Lower leg skin (tissue), 4 donors: ENCODE data around the gene GART. TPM values are rescaled to one million over a fixed set of nuclear protein-coding genes. Genes with fewer than 3 reads are reported as not detected.

Experiments used
- DNase-seq, 2 donors: peaks; one replicate each; pipeline ENCODE4 v3.0.0-alpha.2; 2019; ENCODE audit warnings: low spot score in 2 of 2
- H3K4me3 ChIP-seq: fragments of 200-600 bp; sonication (generic); 2 replicates; pipeline ENCODE4 v1.5.1; 2017; ENCODE audit warnings: mild to moderate bottlenecking, low read depth; ENCODE audit not compliant: poor library complexity, severe bottlenecking
- POLR2A ChIP-seq, 2 donors: fragments of 450-650 bp; IDR thresholded peaks; one replicate each; pipeline ENCODE4 v1.6.1; 2016 to 2017; ENCODE audit warnings: antibody characterized with exemption in 2 of 2, mild to moderate bottlenecking in 1 of 2, moderate library complexity in 1 of 2
- WGBS, 2 donors: methylation state at CpG; one replicate each; pipeline ENCODE4 v1.1.5; 2018; 5-methylcytosine and 5-hydroxymethylcytosine counted together
- intact Hi-C: fragments of 100-400 bp; cut with DNase I; formaldehyde crosslinking; loops from one replicate; pipeline ENCODE4 v1.15.0; 2023; ENCODE audit warnings: low total_unique reads
- total RNA-seq, 4 donors: library from RNA; depleted of rRNA; stranded (reverse); fragments of >200 nt; gene quantifications; one replicate each; pipeline ENCODE4 v1.1.0, GENCODE V29; 2016
- TF ChIP-seq, protein P1 (sequence below), 3 donors: fragments of 450-650 bp; IDR thresholded peaks; one replicate each; pipeline ENCODE4 v1.5.1; 2016; ENCODE audit warnings: antibody characterized with exemption in 3 of 3, mild to moderate bottlenecking in 3 of 3, moderate library complexity in 2 of 3

GART gene
- total RNA-seq, 4 donors from 2014 or later, result 44.8 to 62.4 (median 57.3) TPM

DNA sequence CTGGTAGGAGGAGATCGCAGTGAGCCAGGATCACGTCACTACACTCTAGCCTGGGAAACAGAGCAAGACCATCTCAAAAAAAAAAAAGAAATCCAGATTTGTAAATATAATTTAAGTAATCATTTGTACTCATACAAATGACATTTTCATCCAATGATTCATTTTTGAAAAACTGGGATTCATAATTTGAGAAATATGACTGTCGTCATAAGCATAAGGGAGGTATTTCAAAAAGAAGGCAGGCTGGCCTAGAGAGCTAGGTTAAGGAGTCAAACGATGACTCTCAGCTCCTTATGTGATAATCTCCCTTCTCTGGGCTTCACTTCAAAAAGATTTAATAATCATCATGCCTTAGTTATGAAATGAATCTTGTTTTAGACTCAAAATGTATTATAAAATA, 2.3 kb downstream of the GART start:
- intact Hi-C loops, result no loop called here
- no peak for TF ChIP-seq POLR2A (IDR thresholded peaks at IDR 0.05)
- TF ChIP-seq, protein P1, sequence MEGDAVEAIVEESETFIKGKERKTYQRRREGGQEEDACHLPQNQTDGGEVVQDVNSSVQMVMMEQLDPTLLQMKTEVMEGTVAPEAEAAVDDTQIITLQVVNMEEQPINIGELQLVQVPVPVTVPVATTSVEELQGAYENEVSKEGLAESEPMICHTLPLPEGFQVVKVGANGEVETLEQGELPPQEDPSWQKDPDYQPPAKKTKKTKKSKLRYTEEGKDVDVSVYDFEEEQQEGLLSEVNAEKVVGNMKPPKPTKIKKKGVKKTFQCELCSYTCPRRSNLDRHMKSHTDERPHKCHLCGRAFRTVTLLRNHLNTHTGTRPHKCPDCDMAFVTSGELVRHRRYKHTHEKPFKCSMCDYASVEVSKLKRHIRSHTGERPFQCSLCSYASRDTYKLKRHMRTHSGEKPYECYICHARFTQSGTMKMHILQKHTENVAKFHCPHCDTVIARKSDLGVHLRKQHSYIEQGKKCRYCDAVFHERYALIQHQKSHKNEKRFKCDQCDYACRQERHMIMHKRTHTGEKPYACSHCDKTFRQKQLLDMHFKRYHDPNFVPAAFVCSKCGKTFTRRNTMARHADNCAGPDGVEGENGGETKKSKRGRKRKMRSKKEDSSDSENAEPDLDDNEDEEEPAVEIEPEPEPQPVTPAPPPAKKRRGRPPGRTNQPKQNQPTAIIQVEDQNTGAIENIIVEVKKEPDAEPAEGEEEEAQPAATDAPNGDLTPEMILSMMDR (IDR thresholded peaks at IDR 0.05), result no peak
- 88 to 89% methylated on average over 4 of the region's 4 CpGs for WGBS, 2 donors
- DNase-seq, result no peak
- H3K4me3 ChIP-seq, result no peak overlapping the region

DNA sequence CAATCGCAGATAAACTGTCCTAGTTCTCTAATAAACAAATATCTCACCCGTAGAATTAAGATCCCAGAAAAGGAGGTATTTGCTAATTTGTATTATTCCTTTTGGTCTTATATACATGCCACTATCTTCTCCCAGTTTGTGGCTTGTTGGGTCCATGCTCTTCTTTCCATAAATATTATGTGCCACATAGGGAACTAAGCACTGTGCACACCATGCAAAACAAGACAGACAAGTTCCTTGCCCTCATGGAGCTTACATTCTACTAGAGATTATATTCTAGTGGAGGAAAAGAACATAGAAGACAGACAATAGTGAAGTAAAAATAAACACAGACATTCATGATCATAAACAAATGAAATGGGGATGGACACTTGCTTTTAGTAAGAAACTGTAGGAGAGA, 4.7 kb downstream of the GART start:
- DNase-seq, result no peak
- TF ChIP-seq POLR2A (IDR thresholded peaks at IDR 0.05), result no peak
- TF ChIP-seq, protein P1 (IDR thresholded peaks at IDR 0.05), result no peak
- intact Hi-C loops, result no loop called here
- WGBS, 2 donors, result 95 to 96% methylated on average over 2 of the region's 2 CpGs
- H3K4me3 ChIP-seq, result no peak overlapping the region

DNA sequence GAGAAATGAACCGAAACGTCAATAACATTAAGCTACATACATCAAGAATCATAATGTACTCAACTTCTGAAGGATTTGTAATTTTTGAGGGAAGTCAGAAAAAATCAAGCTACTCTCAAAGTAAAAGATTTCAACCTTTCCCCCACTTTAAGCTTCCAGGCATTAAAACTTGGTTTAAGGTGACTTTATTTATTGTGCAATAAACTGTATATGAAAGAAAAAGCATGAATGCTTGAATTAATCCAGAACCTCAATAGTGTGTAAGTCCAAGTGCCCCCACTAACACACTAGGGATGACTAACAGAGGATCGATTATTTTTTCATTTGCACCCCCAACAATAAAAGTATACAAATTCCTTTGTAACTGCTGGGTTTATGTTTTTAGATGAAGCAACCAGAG, 10.9 kb downstream of the GART start:
- WGBS, 2 donors, result 88 to 89% methylated on average over 3 of the region's 3 CpGs
- TF ChIP-seq, protein P1 (IDR thresholded peaks at IDR 0.05), result no peak
- no peak for TF ChIP-seq POLR2A (IDR thresholded peaks at IDR 0.05)
- intact Hi-C loops, result no loop called here
- no peak for DNase-seq
- no peak overlapping the region for H3K4me3 ChIP-seq

DNA sequence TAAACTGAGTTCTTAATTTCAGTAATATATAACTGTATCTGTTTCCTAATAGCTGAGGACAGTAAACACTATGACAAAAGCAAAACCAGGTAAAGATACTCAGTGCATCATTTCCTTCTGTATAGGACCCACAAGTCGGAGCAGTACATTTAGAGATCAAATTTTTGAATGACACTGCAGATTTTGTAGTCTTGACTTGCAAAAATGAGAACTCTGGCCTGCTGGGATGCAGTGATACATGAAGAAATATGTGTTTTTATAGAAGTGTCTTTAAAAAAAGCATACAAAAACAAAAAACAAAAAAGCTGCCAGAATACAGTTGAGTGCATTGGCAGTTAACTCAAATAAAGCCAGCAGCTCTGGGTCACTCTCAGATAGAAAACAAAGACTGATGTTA, 19.0 kb downstream of the GART start:
- WGBS, 2 donors, result 77 to 82% methylated on average over 1 of the region's 1 CpG
- no peak for DNase-seq
- TF ChIP-seq, protein P1 (IDR thresholded peaks at IDR 0.05), result no peak
- no peak for TF ChIP-seq POLR2A (IDR thresholded peaks at IDR 0.05)
- H3K4me3 ChIP-seq, result no peak overlapping the region
- intact Hi-C loops, result no loop called here

DNA sequence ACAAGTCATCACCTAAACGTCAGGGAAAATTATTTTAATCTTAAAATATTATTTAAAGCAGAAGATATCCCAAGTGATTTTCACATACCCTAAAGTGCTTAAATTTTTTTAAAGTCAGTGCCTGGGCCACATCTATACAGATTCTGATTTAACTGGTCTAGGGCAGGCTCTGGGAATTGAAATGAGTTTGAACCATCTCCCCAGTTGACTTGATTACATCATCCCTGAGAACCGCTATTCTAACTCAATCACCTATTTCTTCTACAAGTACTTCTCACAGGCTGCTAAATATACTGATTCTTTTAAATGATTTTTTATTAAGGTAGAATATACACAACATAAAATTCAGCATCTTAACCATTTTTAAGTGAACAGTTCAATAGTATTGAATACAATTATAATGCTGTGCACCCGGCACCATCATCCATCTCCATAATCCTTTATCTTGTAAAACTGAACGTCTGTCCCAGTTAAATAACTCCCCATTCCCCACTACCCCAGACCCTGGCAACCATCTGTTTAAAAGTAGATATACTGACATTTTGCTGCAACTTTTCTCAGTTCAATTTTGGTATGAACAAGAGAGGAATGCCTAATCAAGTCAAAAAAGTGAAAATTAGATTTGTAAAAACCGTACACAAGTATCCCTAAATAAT, 19.5 kb downstream of the GART start:
- DNase-seq, result no peak
- 87 to 93% methylated on average over 5 of the region's 5 CpGs for WGBS, 2 donors
- intact Hi-C loops, result no loop called here
- TF ChIP-seq, protein P1 (IDR thresholded peaks at IDR 0.05), result no peak
- no peak for TF ChIP-seq POLR2A (IDR thresholded peaks at IDR 0.05)
- H3K4me3 ChIP-seq, result no peak overlapping the region

DNA sequence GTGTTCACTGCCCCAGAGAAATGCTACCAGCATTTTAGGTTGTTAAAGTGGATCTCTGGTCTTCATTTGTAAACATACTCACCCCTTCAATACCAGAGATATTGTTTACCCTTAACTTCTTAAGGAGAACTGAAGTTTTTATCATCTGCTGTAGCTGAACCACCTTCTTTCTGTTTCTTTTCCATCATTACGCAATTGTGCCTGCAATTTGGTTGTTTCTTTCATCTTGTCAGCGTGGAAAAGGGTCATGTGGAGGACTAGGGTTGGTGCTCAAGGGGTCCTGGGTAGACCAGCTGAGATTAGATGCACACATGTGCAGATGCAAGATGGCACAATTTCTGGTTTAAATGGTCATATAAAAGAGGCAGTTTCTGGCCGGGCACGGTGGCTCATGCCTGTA, 23.0 kb downstream of the GART start:
- TF ChIP-seq, protein P1 (IDR thresholded peaks at IDR 0.05), result no peak
- TF ChIP-seq POLR2A (IDR thresholded peaks at IDR 0.05), result no peak
- no peak for DNase-seq
- no peak overlapping the region for H3K4me3 ChIP-seq
- WGBS, 2 donors, result 95 to 96% methylated on average over 4 of the region's 4 CpGs
- intact Hi-C loops, result no loop called here
